GM12873 (cell line): Measurements from ENCODE around the gene ATP2A2.

Source experiments
- TF ChIP-seq, protein P1 (sequence below): IDR thresholded peaks from 2 replicates; pipeline ENCODE4 v1.5.1; 2012; ENCODE audit warnings: low read depth, mild to moderate bottlenecking, moderate library complexity, low read length, control low read depth; ENCODE audit not compliant: insufficient read depth; ENCODE audit errors: missing control alignments

Gene ATP2A2

GRCh38 chr12:110279566-110280375 is 1.3 kb upstream of the ATP2A2 start:
- TF ChIP-seq, protein P1, sequence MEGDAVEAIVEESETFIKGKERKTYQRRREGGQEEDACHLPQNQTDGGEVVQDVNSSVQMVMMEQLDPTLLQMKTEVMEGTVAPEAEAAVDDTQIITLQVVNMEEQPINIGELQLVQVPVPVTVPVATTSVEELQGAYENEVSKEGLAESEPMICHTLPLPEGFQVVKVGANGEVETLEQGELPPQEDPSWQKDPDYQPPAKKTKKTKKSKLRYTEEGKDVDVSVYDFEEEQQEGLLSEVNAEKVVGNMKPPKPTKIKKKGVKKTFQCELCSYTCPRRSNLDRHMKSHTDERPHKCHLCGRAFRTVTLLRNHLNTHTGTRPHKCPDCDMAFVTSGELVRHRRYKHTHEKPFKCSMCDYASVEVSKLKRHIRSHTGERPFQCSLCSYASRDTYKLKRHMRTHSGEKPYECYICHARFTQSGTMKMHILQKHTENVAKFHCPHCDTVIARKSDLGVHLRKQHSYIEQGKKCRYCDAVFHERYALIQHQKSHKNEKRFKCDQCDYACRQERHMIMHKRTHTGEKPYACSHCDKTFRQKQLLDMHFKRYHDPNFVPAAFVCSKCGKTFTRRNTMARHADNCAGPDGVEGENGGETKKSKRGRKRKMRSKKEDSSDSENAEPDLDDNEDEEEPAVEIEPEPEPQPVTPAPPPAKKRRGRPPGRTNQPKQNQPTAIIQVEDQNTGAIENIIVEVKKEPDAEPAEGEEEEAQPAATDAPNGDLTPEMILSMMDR: no peak

- TF ChIP-seq, protein P1: no peak
Measured at GRCh38 chr12:110280392-110280778, 662 bp upstream of the ATP2A2 start.

GRCh38 chr12:110281549-110282299 is 677 bp downstream of the ATP2A2 start:
- TF ChIP-seq, protein P1: no peak

DNA sequence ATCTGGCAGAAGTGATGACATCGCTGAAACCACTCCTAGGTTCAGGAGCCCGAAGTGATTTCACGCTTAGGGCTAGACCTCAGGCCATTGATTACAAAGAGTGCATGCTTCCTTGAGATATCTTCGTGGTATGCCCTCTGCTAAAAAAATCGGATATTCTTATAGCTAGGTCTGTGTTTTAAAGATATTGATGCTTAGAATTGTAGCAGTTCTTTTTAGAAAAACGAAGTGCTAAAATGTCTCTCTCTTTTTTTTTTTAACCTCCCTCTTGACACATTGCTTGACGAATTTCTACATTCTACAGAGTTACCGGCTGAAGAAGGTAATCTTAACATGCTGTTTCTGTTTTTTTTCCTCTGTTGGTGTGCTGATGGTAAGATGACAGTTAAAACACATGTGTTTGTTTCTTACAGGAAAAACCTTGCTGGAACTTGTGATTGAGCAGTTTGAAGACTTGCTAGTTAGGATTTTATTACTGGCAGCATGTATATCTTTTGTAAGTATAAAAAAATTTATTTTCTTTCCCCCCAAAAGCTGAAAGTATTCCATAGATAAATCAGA is 1.3 kb downstream of the ATP2A2 start:
- TF ChIP-seq, protein P1: no peak

DNA sequence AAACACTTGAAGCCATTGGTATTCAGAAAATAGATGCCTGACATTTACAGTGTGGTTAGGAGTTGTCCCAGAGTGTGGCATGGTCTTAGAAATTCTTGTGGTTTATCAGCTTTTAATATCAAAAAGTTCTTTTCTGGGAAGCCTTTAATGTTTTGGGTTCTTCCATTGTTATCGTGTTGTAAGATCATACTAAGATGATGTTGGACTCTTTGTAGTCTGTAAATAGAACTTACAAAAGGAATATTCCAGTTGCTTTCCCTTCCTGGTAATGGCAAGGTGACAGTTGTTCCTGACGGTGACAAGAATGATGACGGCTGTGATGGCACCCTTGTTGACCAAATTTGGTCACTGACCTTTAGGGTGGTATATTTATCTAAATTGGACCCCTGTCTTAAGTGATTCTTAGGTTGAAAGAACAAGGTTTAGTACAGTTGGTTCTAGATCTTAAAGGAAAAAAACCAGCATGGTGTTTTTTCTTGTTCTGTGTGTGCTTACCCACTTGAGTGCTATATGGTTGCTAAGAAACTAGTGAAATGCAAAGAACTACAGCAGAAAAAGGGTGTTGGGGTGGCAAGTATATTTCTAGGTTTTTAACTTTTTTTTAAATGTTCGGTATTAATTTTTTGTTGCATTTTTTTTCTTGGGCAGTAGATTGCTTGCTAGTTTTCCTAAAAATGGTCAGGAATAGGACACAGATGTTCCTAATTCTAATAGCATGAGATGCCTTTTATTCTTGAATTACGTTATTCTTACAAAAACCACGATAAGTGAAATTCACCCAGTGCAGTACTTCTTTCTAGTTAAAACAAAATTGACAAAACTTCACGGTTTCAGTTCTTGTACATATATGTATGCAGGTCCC is 2.1 kb downstream of the ATP2A2 start:
- TF ChIP-seq, protein P1: no peak

DNA sequence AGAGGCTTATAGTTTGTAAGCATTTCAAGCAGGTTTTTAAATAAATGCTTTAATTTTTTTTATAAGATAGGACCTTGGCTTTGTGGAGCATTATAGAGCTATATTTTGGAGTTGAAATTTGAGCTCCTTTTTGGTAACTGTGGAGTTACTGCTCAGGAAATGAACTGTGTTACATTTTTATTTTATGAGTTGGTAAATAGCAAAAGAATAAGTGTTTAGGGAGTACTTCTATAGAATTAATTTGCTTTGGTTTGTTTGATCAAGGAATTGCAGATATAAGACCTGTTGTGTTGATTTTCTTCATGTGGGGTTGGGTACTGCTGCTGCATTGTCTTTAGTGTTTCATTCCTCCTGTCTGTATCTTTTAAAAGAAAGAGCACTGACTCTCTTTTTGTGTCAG is 3.5 kb downstream of the ATP2A2 start:
- TF ChIP-seq, protein P1: no peak
